Measurements from ENCODE around the gene CHRM1. TPM values are rescaled to one million over a fixed set of nuclear protein-coding genes. Genes with fewer than 3 reads are reported as not detected.

CHRM1 gene
- total and polyA plus RNA-seq, 2 of the 13 experiments (the other 11 are each of a cell fraction or from before 2014, with no cell fraction given): not detected

DNA sequence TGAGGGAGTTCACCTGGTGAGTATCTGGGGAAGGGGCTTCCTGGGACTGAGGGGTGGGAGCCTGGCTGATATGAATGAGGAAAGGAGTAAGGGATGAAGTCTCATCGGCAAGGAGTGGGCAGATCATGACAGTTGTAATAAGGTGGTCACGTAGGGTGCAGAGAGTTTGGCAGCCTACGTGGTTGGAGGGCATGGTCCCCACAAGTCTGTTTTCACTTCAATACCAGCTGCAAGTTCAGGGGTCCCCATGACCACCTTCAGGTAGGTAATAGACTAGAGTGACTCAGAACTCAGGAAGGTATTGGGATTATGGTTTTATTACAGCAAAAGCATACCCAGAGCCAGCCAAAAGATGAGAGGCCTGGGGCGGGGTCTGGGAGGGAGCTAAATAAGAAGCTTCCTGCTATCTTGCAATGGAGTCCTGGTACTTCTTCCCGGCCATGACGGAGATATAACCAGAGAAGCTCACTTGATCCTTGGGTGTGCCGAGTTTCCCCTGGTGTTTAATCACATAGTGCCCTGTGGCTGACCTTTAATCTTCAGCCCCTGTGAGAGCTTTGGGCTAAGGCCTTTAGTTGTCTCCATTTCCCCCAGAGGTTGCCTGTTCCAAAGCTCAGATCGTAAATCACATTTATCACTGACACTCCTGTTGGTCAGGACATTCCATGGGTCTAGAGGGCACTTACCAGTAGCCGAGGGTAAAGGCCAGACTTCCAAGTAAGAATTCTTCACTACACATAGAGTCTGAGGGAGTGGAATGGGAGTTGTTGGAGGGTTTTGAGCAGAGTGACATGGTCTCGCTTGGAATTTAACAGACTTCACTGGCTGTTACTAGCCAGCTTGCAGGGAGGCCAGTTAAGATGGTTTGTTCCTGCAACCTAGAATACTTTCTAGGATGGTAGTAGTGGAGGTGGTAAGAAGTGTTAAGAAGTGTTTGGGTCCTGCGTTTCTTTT is 31.4 kb downstream of the CHRM1 start (continued):
- TF ChIP-seq ZNF180 (CRISPR knock-in tag; IDR thresholded peaks at IDR 0.05; ENCODE audit: borderline replicate concordance, low read depth): no peak
- no peak for TF ChIP-seq ZNF160 (CRISPR knock-in tag; IDR thresholded peaks at IDR 0.05)
- TF ChIP-seq NCOA5 (CRISPR knock-in tag; IDR thresholded peaks at IDR 0.05): no peak
- TF ChIP-seq ZNF264 (CRISPR knock-in tag; IDR thresholded peaks at IDR 0.05): peak; percentile 98
- TF ChIP-seq, protein P1, sequence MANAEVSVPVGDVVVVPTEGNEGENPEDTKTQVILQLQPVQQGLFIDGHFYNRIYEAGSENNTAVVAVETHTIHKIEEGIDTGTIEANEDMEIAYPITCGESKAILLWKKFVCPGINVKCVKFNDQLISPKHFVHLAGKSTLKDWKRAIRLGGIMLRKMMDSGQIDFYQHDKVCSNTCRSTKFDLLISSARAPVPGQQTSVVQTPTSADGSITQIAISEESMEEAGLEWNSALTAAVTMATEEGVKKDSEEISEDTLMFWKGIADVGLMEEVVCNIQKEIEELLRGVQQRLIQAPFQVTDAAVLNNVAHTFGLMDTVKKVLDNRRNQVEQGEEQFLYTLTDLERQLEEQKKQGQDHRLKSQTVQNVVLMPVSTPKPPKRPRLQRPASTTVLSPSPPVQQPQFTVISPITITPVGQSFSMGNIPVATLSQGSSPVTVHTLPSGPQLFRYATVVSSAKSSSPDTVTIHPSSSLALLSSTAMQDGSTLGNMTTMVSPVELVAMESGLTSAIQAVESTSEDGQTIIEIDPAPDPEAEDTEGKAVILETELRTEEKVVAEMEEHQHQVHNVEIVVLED (CRISPR knock-in tag; IDR thresholded peaks at IDR 0.05; ENCODE audit: borderline replicate concordance): no peak
- TF ChIP-seq, protein P2, sequence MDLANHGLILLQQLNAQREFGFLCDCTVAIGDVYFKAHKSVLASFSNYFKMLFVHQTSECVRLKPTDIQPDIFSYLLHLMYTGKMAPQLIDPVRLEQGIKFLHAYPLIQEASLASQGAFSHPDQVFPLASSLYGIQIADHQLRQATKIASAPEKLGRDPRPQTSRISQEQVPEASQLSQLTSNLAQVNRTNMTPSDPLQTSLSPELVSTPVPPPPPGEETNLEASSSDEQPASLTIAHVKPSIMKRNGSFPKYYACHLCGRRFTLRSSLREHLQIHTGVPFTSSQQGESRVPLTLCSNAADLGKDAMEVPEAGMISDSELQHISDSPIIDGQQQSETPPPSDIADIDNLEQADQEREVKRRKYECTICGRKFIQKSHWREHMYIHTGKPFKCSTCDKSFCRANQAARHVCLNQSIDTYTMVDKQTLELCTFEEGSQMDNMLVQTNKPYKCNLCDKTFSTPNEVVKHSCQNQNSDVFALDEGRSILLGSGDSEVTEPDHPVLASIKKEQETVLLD (CRISPR knock-in tag; IDR thresholded peaks at IDR 0.05; ENCODE audit: low read depth): no peak
- no peak for TF ChIP-seq CREB1 (IDR thresholded peaks at IDR 0.05)
- TF ChIP-seq CREB1 (CRISPR knock-in tag; IDR thresholded peaks at IDR 0.05): 0 out of 2 replicates have a peak, but pooled peaks have one; percentile 19
- peak; percentile 53 for TF ChIP-seq POLR2AphosphoS5 (IDR thresholded peaks at IDR 0.05; ENCODE audit: low read depth, low read length)
- TF ChIP-seq POLR2AphosphoS2 (IDR thresholded peaks at IDR 0.05; ENCODE audit: low read depth, low read length): peak; percentile 92
- TF ChIP-seq GATA4 (IDR thresholded peaks at IDR 0.05; ENCODE audit: borderline replicate concordance, low read depth): 0 out of 2 replicates have a peak, but pooled peaks have one; percentile 10
- TF ChIP-seq, protein P3, sequence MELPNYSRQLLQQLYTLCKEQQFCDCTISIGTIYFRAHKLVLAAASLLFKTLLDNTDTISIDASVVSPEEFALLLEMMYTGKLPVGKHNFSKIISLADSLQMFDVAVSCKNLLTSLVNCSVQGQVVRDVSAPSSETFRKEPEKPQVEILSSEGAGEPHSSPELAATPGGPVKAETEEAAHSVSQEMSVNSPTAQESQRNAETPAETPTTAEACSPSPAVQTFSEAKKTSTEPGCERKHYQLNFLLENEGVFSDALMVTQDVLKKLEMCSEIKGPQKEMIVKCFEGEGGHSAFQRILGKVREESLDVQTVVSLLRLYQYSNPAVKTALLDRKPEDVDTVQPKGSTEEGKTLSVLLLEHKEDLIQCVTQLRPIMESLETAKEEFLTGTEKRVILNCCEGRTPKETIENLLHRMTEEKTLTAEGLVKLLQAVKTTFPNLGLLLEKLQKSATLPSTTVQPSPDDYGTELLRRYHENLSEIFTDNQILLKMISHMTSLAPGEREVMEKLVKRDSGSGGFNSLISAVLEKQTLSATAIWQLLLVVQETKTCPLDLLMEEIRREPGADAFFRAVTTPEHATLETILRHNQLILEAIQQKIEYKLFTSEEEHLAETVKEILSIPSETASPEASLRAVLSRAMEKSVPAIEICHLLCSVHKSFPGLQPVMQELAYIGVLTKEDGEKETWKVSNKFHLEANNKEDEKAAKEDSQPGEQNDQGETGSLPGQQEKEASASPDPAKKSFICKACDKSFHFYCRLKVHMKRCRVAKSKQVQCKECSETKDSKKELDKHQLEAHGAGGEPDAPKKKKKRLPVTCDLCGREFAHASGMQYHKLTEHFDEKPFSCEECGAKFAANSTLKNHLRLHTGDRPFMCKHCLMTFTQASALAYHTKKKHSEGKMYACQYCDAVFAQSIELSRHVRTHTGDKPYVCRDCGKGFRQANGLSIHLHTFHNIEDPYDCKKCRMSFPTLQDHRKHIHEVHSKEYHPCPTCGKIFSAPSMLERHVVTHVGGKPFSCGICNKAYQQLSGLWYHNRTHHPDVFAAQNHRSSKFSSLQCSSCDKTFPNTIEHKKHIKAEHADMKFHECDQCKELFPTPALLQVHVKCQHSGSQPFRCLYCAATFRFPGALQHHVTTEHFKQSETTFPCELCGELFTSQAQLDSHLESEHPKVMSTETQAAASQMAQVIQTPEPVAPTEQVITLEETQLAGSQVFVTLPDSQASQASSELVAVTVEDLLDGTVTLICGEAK (IDR thresholded peaks at IDR 0.05): no peak
- TF ChIP-seq, protein P3 (CRISPR knock-in tag; IDR thresholded peaks at IDR 0.05): no peak
- TF ChIP-seq, protein P4, sequence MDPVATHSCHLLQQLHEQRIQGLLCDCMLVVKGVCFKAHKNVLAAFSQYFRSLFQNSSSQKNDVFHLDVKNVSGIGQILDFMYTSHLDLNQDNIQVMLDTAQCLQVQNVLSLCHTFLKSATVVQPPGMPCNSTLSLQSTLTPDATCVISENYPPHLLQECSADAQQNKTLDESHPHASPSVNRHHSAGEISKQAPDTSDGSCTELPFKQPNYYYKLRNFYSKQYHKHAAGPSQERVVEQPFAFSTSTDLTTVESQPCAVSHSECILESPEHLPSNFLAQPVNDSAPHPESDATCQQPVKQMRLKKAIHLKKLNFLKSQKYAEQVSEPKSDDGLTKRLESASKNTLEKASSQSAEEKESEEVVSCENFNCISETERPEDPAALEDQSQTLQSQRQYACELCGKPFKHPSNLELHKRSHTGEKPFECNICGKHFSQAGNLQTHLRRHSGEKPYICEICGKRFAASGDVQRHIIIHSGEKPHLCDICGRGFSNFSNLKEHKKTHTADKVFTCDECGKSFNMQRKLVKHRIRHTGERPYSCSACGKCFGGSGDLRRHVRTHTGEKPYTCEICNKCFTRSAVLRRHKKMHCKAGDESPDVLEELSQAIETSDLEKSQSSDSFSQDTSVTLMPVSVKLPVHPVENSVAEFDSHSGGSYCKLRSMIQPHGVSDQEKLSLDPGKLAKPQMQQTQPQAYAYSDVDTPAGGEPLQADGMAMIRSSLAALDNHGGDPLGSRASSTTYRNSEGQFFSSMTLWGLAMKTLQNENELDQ (CRISPR knock-in tag; IDR thresholded peaks at IDR 0.05; ENCODE audit: borderline replicate concordance): no peak

Data from HepG2 (cell line).